GM23338 (cell line): ENCODE results near the gene CX3CL1.

Experiments used
- CREB1 ChIP-seq: fragments of 250-450 bp; sonication (Bioruptor Pico); IDR thresholded peaks from 2 replicates; pipeline ENCODE4 v1.5.0; 2020; ENCODE audit warnings: low read depth, mild to moderate bottlenecking, moderate library complexity
- CTCF ChIP-seq, 2 experiments: fragments of 200-600 bp in 1 of 2; sonication (generic) in 1 of 2; conservative IDR thresholded peaks; 2 replicates each; pipeline versions ENCODE4 v1.5.1 to v1.6.1; 2016 to 2017; ENCODE audit warnings: antibody characterized with exemption in 2 of 2, low read depth in 2 of 2, mild to moderate bottlenecking in 2 of 2, moderate library complexity in 1 of 2
- EZH2 ChIP-seq: fragments of 200-600 bp; sonication (generic); IDR thresholded peaks from one replicate; pipeline ENCODE4 v1.8.0; 2017; ENCODE audit warnings: antibody characterized with exemption, mild to moderate bottlenecking, low read depth; ENCODE audit not compliant: unreplicated experiment
- JUNB ChIP-seq: IDR thresholded peaks from one replicate; pipeline ENCODE4 v1.6.1; 2016; ENCODE audit warnings: antibody characterized with exemption; ENCODE audit not compliant: unreplicated experiment
- POLR2AphosphoS5 ChIP-seq: IDR thresholded peaks from 2 replicates; pipeline ENCODE4 v1.6.1; 2016; ENCODE audit warnings: antibody characterized with exemption, low read depth
- REST ChIP-seq: IDR thresholded peaks from one replicate; pipeline ENCODE4 v1.6.1; 2018; ENCODE audit warnings: antibody characterized with exemption; ENCODE audit not compliant: unreplicated experiment
- STAT1 ChIP-seq: IDR thresholded peaks from one replicate; pipeline ENCODE4 v1.6.1; 2016; ENCODE audit warnings: antibody characterized with exemption; ENCODE audit not compliant: unreplicated experiment

DNA sequence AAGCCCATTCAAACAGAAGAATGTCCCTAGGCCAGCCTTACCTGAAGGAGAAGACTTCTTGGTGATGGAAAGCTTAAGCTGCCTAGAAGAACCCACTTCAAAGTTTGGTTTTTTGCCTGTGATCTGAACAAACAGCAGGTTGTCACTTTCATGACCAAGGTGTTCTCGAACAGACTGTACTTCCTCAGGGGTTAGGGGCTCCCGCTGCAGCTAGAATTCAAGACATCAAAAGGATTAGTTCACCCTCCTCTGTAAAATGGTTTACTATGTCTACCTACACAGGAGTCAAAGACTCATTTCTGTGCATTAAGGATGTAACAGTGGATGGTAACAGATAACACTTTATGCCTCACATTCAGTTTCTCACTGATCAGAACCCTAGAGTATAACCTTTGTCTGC, 61.7 kb downstream of the CX3CL1 start:
- TF ChIP-seq CTCF (conservative IDR thresholded peaks at IDR 0.05; ENCODE audit: low read depth in 2 of 2) (no peak), STAT1 (no peak), JUNB (no peak), REST (no peak), CREB1 (CRISPR knock-in tag) (no peak), EZH2 (no peak), POLR2AphosphoS5 (no peak)
